ENCODE results near the gene COX6A2.

COX6A2 gene

DNA sequence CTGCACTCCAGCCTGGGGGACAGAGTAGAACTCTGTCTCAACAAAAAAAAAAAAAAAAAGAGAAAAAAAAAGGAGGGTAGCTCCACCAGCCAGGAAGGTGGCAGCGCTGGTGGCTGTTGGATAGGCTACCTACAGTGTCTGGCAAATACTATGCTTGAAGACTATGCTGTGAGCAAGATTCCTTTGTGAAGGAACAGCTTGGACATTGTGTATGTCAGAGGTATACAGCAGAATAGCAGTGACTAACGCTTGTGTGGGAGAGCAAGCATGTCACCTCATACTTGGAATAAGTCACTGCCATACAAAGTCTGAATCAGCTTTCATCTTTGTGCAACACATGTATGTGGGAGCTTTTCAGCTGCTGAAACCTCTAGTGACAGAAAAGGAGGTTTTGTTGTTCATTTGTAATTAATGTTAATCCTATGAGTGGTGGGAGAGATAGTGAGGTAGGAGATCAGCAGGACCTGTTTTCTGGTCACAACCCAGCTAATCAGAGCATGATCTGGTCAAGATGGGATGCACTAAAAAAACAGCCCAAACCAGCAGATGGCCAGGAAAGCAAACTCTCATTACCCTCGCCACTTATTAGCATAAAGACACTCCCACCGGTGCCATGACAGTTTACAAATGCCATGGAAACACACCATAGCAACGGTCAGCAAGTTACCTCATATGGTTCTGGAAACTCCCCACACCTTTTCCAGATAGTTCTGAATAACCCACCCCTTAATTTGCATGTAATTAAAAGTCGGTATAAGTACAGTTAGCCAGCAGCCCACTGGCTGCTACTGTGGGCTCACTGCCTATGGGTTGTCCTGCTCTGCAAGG lies 41.8 kb downstream of the COX6A2 start:
- Histone ChIP-seq H3K79me2 (ENCODE audit: insufficient read depth, low read length) (no peaks in the 10 kb centered on the region), H3K4me1 (ENCODE audit: insufficient read depth, low read length, poor library complexity, severe bottlenecking) (peaks cover 15% of the 10 kb centered on the region), H3K36me3 (ENCODE audit: insufficient read depth, low read length) (no peaks in the 10 kb centered on the region), H3K9me2 (replicated peaks; ENCODE audit: low read depth, low read length) (no peaks in the 10 kb centered on the region), H3K9ac (ENCODE audit: low read depth, low read length, poor library complexity, severe bottlenecking) (no peak overlapping the region), H3K27me3 (ENCODE audit: insufficient read depth, low read length, poor library complexity, severe bottlenecking) (no peaks in the 10 kb centered on the region), H4K20me1 (ENCODE audit: insufficient read depth, low read length, poor library complexity, severe bottlenecking) (no peaks in the 10 kb centered on the region), H2AFZ (ENCODE audit: low read length) (no peak overlapping the region), H3K9me3 (ENCODE audit: insufficient read depth, low read depth, low read length) (no peaks in the 10 kb centered on the region), H3K4me3 (ENCODE audit: low read length, poor library complexity, severe bottlenecking) (no peak overlapping the region), H3F3A (ENCODE audit: low read depth) (no peaks in the 10 kb centered on the region), H3K4me2 (ENCODE audit: low read depth, low read length, poor library complexity, severe bottlenecking) (no peak overlapping the region)
- no peak for TF ChIP-seq CTCF (conservative IDR thresholded peaks at IDR 0.05; ENCODE audit: low read length)
- no peak for TF ChIP-seq EZH2phosphoT487 (IDR thresholded peaks at IDR 0.05; ENCODE audit: borderline replicate concordance)

DNA sequence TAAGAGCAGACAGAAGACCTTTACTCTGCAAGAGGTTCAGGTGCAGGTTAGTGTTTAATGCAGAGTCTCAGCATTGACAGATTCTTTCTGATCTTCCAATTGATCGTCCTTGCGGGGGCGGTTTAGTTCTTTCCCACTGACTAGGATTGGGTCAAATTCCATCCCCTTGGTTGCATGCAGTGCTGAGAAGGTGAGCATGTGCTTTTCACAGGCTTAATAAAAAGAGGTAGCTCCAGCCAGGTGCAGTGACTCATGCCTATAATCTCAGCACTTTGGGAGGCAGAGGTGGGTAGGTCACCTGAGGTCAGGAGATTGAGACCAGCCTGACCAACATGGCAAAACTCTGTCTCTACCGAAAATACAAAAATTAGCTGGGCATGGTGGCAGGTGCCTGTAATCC lies 42.5 kb downstream of the COX6A2 start:
- H3K4me1 ChIP-seq (ENCODE audit: insufficient read depth, low read length, poor library complexity, severe bottlenecking), result peaks cover 15% of the 10 kb centered on the region
- H3K9me2 ChIP-seq (replicated peaks; ENCODE audit: low read depth, low read length), result no peaks in the 10 kb centered on the region
- H3K79me2 ChIP-seq (ENCODE audit: insufficient read depth, low read length), result no peaks in the 10 kb centered on the region
- H3K4me3 ChIP-seq (ENCODE audit: low read length, poor library complexity, severe bottlenecking), result no peak overlapping the region
- TF ChIP-seq EZH2phosphoT487 (IDR thresholded peaks at IDR 0.05; ENCODE audit: borderline replicate concordance) (no peak), CTCF (conservative IDR thresholded peaks at IDR 0.05; ENCODE audit: low read length) (no peak)
- no peaks in the 10 kb centered on the region for H3K36me3 ChIP-seq (ENCODE audit: insufficient read depth, low read length)
- H3K27me3 ChIP-seq (ENCODE audit: insufficient read depth, low read length, poor library complexity, severe bottlenecking), result no peaks in the 10 kb centered on the region
- no peaks in the 10 kb centered on the region for H3F3A ChIP-seq (ENCODE audit: low read depth)
- no peaks in the 10 kb centered on the region for H4K20me1 ChIP-seq (ENCODE audit: insufficient read depth, low read length, poor library complexity, severe bottlenecking)
- no peak overlapping the region for H3K9ac ChIP-seq (ENCODE audit: low read depth, low read length, poor library complexity, severe bottlenecking)
- no peaks in the 10 kb centered on the region for H3K9me3 ChIP-seq (ENCODE audit: insufficient read depth, low read depth, low read length)
- H2AFZ ChIP-seq (ENCODE audit: low read length), result no peak overlapping the region
- H3K4me2 ChIP-seq (ENCODE audit: low read depth, low read length, poor library complexity, severe bottlenecking), result no peak overlapping the region

- peaks cover 15% of the 10 kb centered on the region for H3K4me1 ChIP-seq (ENCODE audit: insufficient read depth, low read length, poor library complexity, severe bottlenecking)
Observed at GRCh38 chr16:31382485-31383161, 45.5 kb downstream of the COX6A2 start.

More at GRCh38 chr16:31382485-31383161, 45.5 kb downstream of the COX6A2 start:
- Histone ChIP-seq H3K9me3 (ENCODE audit: insufficient read depth, low read depth, low read length) (no peaks in the 10 kb centered on the region), H3K79me2 (ENCODE audit: insufficient read depth, low read length) (no peaks in the 10 kb centered on the region), H4K20me1 (ENCODE audit: insufficient read depth, low read length, poor library complexity, severe bottlenecking) (no peaks in the 10 kb centered on the region), H3K36me3 (ENCODE audit: insufficient read depth, low read length) (no peaks in the 10 kb centered on the region), H2AFZ (ENCODE audit: low read length) (no peak overlapping the region), H3K4me2 (ENCODE audit: low read depth, low read length, poor library complexity, severe bottlenecking) (no peak overlapping the region), H3F3A (ENCODE audit: low read depth) (no peaks in the 10 kb centered on the region), H3K9ac (ENCODE audit: low read depth, low read length, poor library complexity, severe bottlenecking) (no peak overlapping the region), H3K9me2 (replicated peaks; ENCODE audit: low read depth, low read length) (no peaks in the 10 kb centered on the region), H3K4me3 (ENCODE audit: low read length, poor library complexity, severe bottlenecking) (no peak overlapping the region), H3K27me3 (ENCODE audit: insufficient read depth, low read length, poor library complexity, severe bottlenecking) (no peaks in the 10 kb centered on the region)
- TF ChIP-seq CTCF (conservative IDR thresholded peaks at IDR 0.05; ENCODE audit: low read length), result peak; percentile 93
- no peak for TF ChIP-seq EZH2phosphoT487 (IDR thresholded peaks at IDR 0.05; ENCODE audit: borderline replicate concordance)
